Endothelial cell of umbilical vein (primary cell): Measurements from ENCODE around the gene ST3GAL5.

ENCODE experiments used
- EZH2 ChIP-seq: IDR thresholded peaks from 2 replicates; pipeline ENCODE4 v1.6.1; 2012; ENCODE audit warnings: borderline replicate concordance, low read depth, mild to moderate bottlenecking, moderate library complexity, low read length, inconsistent platforms; ENCODE audit not compliant: severe bottlenecking
- POLR2AphosphoS5 ChIP-seq: IDR thresholded peaks from 2 replicates; pipeline ENCODE4 v1.6.1; 2012; ENCODE audit warnings: low read depth, mild to moderate bottlenecking, control low read depth, low read length, moderate library complexity; ENCODE audit not compliant: insufficient read depth
- TF ChIP-seq, protein P1 (sequence below), 2 donors: IDR thresholded peaks; 1 replicate in 1 of 2; 2 replicates in 1 of 2; pipeline ENCODE4 v1.5.1; 2011; ENCODE audit warnings: low read length in 2 of 2, mild to moderate bottlenecking in 2 of 2, moderate library complexity in 2 of 2, control low read depth in 1 of 2, inconsistent platforms in 1 of 2, low read depth in 1 of 2; ENCODE audit not compliant: insufficient read depth in 1 of 2; ENCODE audit errors: extremely low read depth in 1 of 2
- TF ChIP-seq, protein P2 (sequence below): IDR thresholded peaks from 2 replicates; pipeline ENCODE4 v1.6.1; 2011; ENCODE audit not compliant: insufficient read depth, insufficient read length

DNA sequence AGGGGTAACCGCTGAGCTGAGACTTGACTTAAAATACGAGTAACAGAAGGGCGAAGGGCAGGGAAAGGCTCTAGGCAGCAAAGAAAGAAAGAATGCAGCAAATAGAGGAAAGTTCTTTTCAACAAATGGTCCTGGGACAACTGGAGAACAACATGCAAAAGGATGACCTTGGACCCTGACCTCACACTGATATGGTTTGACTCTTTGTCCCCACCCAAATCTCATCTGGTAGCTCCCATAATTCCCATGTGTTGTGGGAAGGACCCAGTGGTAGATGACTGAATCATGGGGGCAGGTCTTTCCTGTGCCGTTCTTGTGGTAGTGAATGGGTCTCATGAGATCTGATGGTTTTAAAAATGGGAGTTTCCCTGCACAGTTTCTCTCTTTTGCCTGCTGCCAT, 33.9 kb downstream of the ST3GAL5 start:
- TF ChIP-seq, protein P1, sequence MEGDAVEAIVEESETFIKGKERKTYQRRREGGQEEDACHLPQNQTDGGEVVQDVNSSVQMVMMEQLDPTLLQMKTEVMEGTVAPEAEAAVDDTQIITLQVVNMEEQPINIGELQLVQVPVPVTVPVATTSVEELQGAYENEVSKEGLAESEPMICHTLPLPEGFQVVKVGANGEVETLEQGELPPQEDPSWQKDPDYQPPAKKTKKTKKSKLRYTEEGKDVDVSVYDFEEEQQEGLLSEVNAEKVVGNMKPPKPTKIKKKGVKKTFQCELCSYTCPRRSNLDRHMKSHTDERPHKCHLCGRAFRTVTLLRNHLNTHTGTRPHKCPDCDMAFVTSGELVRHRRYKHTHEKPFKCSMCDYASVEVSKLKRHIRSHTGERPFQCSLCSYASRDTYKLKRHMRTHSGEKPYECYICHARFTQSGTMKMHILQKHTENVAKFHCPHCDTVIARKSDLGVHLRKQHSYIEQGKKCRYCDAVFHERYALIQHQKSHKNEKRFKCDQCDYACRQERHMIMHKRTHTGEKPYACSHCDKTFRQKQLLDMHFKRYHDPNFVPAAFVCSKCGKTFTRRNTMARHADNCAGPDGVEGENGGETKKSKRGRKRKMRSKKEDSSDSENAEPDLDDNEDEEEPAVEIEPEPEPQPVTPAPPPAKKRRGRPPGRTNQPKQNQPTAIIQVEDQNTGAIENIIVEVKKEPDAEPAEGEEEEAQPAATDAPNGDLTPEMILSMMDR (IDR thresholded peaks at IDR 0.05; ENCODE audit: extremely low read depth in 1 of 2, insufficient read depth in 1 of 2, low read depth in 1 of 2, low read length in 2 of 2): no peak
- TF ChIP-seq POLR2AphosphoS5: no peak
- TF ChIP-seq EZH2: no peak
- TF ChIP-seq, protein P2, sequence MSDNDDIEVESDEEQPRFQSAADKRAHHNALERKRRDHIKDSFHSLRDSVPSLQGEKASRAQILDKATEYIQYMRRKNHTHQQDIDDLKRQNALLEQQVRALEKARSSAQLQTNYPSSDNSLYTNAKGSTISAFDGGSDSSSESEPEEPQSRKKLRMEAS: no peak
